ACC112 (cell line): ENCODE results near the gene CLDN15.
A peak's percentile ranks its signal among the peaks of the same experiment; 100 is the strongest.

ENCODE experiments used
- H2AFZ ChIP-seq: fragments of 200-600 bp; sonication (generic); one replicate; pipeline ENCODE4 v1.6.0; 2017; ENCODE audit warnings: antibody characterized with exemption, low read length; ENCODE audit not compliant: unreplicated experiment
- H3K27ac ChIP-seq: fragments of 200-600 bp; sonication (generic); 2 replicates; pipeline ENCODE4 v1.5.1; 2014; ENCODE audit warnings: low read depth, mild to moderate bottlenecking, antibody characterized with exemption, low read length, moderate library complexity
- H3K27me3 ChIP-seq: fragments of 200-600 bp; sonication (generic); 2 replicates; pipeline ENCODE4 v1.6.1; 2014; ENCODE audit warnings: mild to moderate bottlenecking, antibody characterized with exemption, low read length, moderate library complexity, mixed read lengths; ENCODE audit not compliant: insufficient read depth
- H3K36me3 ChIP-seq: fragments of 200-600 bp; sonication (generic); 2 replicates; pipeline ENCODE4 v1.6.1; 2016; ENCODE audit warnings: mild to moderate bottlenecking, antibody characterized with exemption, low read length, moderate library complexity, mixed read lengths; ENCODE audit not compliant: insufficient read depth
- H3K4me1 ChIP-seq: fragments of 200-600 bp; sonication (generic); one replicate; pipeline ENCODE4 v1.6.1; 2016; ENCODE audit warnings: low read length, mixed read lengths; ENCODE audit not compliant: insufficient read depth, unreplicated experiment, control insufficient read depth
- H3K4me3 ChIP-seq: fragments of 200-600 bp; sonication (generic); 2 replicates; pipeline ENCODE4 v1.5.1; 2014; ENCODE audit warnings: mild to moderate bottlenecking, low read depth, low read length
- H3K79me2 ChIP-seq: fragments of 200-600 bp; sonication (generic); one replicate; pipeline ENCODE4 v1.6.0; 2016; ENCODE audit warnings: low read length; ENCODE audit not compliant: control insufficient read depth, unreplicated experiment, insufficient read depth

Gene CLDN15

GRCh38 chr7:101243646-101244374 lies 6.2 kb upstream of the CLDN15 start:
- H3K79me2 ChIP-seq, result peaks cover 23% of the 10 kb centered on the region
- H3K4me3 ChIP-seq, result peak overlapping the region; percentile 90
- H3K4me1 ChIP-seq, result peaks cover 11% of the 10 kb centered on the region
- no peaks in the 10 kb centered on the region for H3K36me3 ChIP-seq
- H3K27ac ChIP-seq, result peak overlapping the region; percentile 76
- H2AFZ ChIP-seq, result peak overlapping the region; percentile 26
- no peaks in the 10 kb centered on the region for H3K27me3 ChIP-seq

GRCh38 chr7:101241443-101242349 lies 4.1 kb upstream of the CLDN15 start:
- no peaks in the 10 kb centered on the region for H3K27me3 ChIP-seq
- H3K36me3 ChIP-seq, result no peaks in the 10 kb centered on the region
- H3K79me2 ChIP-seq, result peaks cover 19% of the 10 kb centered on the region
- H3K4me1 ChIP-seq, result peaks cover 26% of the 10 kb centered on the region
- H2AFZ ChIP-seq, result no peak overlapping the region
- no peak overlapping the region for H3K27ac ChIP-seq
- no peak overlapping the region for H3K4me3 ChIP-seq

GRCh38 chr7:101241015-101241363 lies 3.4 kb upstream of the CLDN15 start:
- Histone ChIP-seq H3K27me3 (no peaks in the 10 kb centered on the region), H3K4me3 (no peak overlapping the region), H2AFZ (no peak overlapping the region), H3K27ac (no peak overlapping the region), H3K36me3 (no peaks in the 10 kb centered on the region), H3K4me1 (peaks cover 26% of the 10 kb centered on the region), H3K79me2 (peaks cover 19% of the 10 kb centered on the region)

- peaks cover 26% of the 10 kb centered on the region for H3K4me1 ChIP-seq
- no peaks in the 10 kb centered on the region for H3K36me3 ChIP-seq
- no peak overlapping the region for H2AFZ ChIP-seq
- no peak overlapping the region for H3K4me3 ChIP-seq
- no peaks in the 10 kb centered on the region for H3K27me3 ChIP-seq
- H3K79me2 ChIP-seq, result peaks cover 16% of the 10 kb centered on the region
- H3K27ac ChIP-seq, result no peak overlapping the region
Observed at GRCh38 chr7:101240226-101241014, 2.8 kb upstream of the CLDN15 start.

- Histone ChIP-seq H3K79me2 (peaks cover 13% of the 10 kb centered on the region), H2AFZ (no peak overlapping the region), H3K36me3 (no peaks in the 10 kb centered on the region), H3K4me1 (peaks cover 26% of the 10 kb centered on the region), H3K27ac (no peak overlapping the region), H3K4me3 (no peak overlapping the region), H3K27me3 (no peaks in the 10 kb centered on the region)
Observed at GRCh38 chr7:101239951-101240220, 2.3 kb upstream of the CLDN15 start.

GRCh38 chr7:101239191-101239950 lies 1.8 kb upstream of the CLDN15 start:
- H2AFZ ChIP-seq, result no peak overlapping the region
- no peak overlapping the region for H3K27ac ChIP-seq

GRCh38 chr7:101238226-101239182 lies 902 bp upstream of the CLDN15 start:
- Histone ChIP-seq H2AFZ (no peak overlapping the region), H3K4me1 (peaks cover 22% of the 10 kb centered on the region), H3K36me3 (no peaks in the 10 kb centered on the region), H3K27me3 (no peaks in the 10 kb centered on the region), H3K4me3 (no peak overlapping the region), H3K79me2 (peaks cover 13% of the 10 kb centered on the region), H3K27ac (peak overlapping the region; percentile 58; the same call in 1 of the 2 replicates)

More at GRCh38 chr7:101239191-101239950, 1.8 kb upstream of the CLDN15 start:
- Histone ChIP-seq H3K27me3 (no peaks in the 10 kb centered on the region), H3K4me1 (peaks cover 26% of the 10 kb centered on the region), H3K79me2 (peaks cover 13% of the 10 kb centered on the region), H3K36me3 (no peaks in the 10 kb centered on the region), H3K4me3 (no peak overlapping the region)

- Histone ChIP-seq H3K27ac (no peak overlapping the region), H3K4me1 (peaks cover 20% of the 10 kb centered on the region), H3K4me3 (no peak overlapping the region), H3K79me2 (no peaks in the 10 kb centered on the region), H2AFZ (no peak overlapping the region), H3K27me3 (no peaks in the 10 kb centered on the region), H3K36me3 (no peaks in the 10 kb centered on the region)
Observed at GRCh38 chr7:101236292-101236835, 1.2 kb downstream of the CLDN15 start.

- H3K4me1 ChIP-seq, result peaks cover 20% of the 10 kb centered on the region
- no peak overlapping the region for H3K4me3 ChIP-seq
- no peaks in the 10 kb centered on the region for H3K36me3 ChIP-seq
- H2AFZ ChIP-seq, result no peak overlapping the region
- no peaks in the 10 kb centered on the region for H3K27me3 ChIP-seq
- H3K79me2 ChIP-seq, result no peaks in the 10 kb centered on the region
- H3K27ac ChIP-seq, result no peak overlapping the region
Observed at GRCh38 chr7:101235522-101235921, 2.1 kb downstream of the CLDN15 start.
